ACC112 (cell line): ENCODE data around the gene CAPN5.
A peak's percentile ranks its signal among the peaks of the same experiment; 100 is the strongest.
"Not testable (repeated sequence)": the region's sequence is repeated elsewhere in the genome, so short reads cannot be mapped to it uniquely, and the experiment has no call there.

Experiments
- H2AFZ ChIP-seq: fragments of 200-600 bp; sonication (generic); one replicate; pipeline ENCODE4 v1.6.0; 2017; ENCODE audit warnings: antibody characterized with exemption, low read length; ENCODE audit not compliant: unreplicated experiment
- H3K27ac ChIP-seq: fragments of 200-600 bp; sonication (generic); 2 replicates; pipeline ENCODE4 v1.5.1; 2014; ENCODE audit warnings: low read depth, mild to moderate bottlenecking, antibody characterized with exemption, low read length, moderate library complexity
- H3K27me3 ChIP-seq: fragments of 200-600 bp; sonication (generic); 2 replicates; pipeline ENCODE4 v1.6.1; 2014; ENCODE audit warnings: mild to moderate bottlenecking, antibody characterized with exemption, low read length, moderate library complexity, mixed read lengths; ENCODE audit not compliant: insufficient read depth
- H3K36me3 ChIP-seq: fragments of 200-600 bp; sonication (generic); 2 replicates; pipeline ENCODE4 v1.6.1; 2016; ENCODE audit warnings: mild to moderate bottlenecking, antibody characterized with exemption, low read length, moderate library complexity, mixed read lengths; ENCODE audit not compliant: insufficient read depth
- H3K4me1 ChIP-seq: fragments of 200-600 bp; sonication (generic); one replicate; pipeline ENCODE4 v1.6.1; 2016; ENCODE audit warnings: low read length, mixed read lengths; ENCODE audit not compliant: insufficient read depth, unreplicated experiment, control insufficient read depth
- H3K4me3 ChIP-seq: fragments of 200-600 bp; sonication (generic); 2 replicates; pipeline ENCODE4 v1.5.1; 2014; ENCODE audit warnings: mild to moderate bottlenecking, low read depth, low read length
- H3K79me2 ChIP-seq: fragments of 200-600 bp; sonication (generic); one replicate; pipeline ENCODE4 v1.6.0; 2016; ENCODE audit warnings: low read length; ENCODE audit not compliant: control insufficient read depth, unreplicated experiment, insufficient read depth

CAPN5 gene

GRCh38 chr11:77042111-77042726, 24.6 kb upstream of the CAPN5 start:
- Histone ChIP-seq H3K79me2 (no peaks in the 10 kb centered on the region), H3K27ac (no peak overlapping the region), H3K4me3 (no peak overlapping the region), H3K27me3 (peaks cover 6% of the 10 kb centered on the region; the same call in 1 of the 2 replicates), H3K36me3 (no peaks in the 10 kb centered on the region), H2AFZ (no peak overlapping the region), H3K4me1 (no peaks in the 10 kb centered on the region)

- H3K79me2 ChIP-seq, result no peaks in the 10 kb centered on the region
- H3K27me3 ChIP-seq, result no peaks in the 10 kb centered on the region; the same call in 1 of the 2 replicates
- H3K4me1 ChIP-seq, result no peaks in the 10 kb centered on the region
- H3K27ac ChIP-seq, result no peak overlapping the region
- no peaks in the 10 kb centered on the region for H3K36me3 ChIP-seq
- no peak overlapping the region for H3K4me3 ChIP-seq
- no peak overlapping the region for H2AFZ ChIP-seq
Measured at GRCh38 chr11:77044356-77044755, 22.4 kb upstream of the CAPN5 start.

GRCh38 chr11:77044886-77045285, 21.9 kb upstream of the CAPN5 start:
- no peaks in the 10 kb centered on the region for H3K36me3 ChIP-seq
- no peak overlapping the region for H2AFZ ChIP-seq
- no peak overlapping the region for H3K27ac ChIP-seq
- no peaks in the 10 kb centered on the region for H3K4me1 ChIP-seq
- H3K4me3 ChIP-seq, result no peak overlapping the region
- H3K79me2 ChIP-seq, result no peaks in the 10 kb centered on the region
- no peaks in the 10 kb centered on the region; the same call in 1 of the 2 replicates for H3K27me3 ChIP-seq

GRCh38 chr11:77046060-77046501, 20.7 kb upstream of the CAPN5 start:
- no peaks in the 10 kb centered on the region for H3K4me1 ChIP-seq
- H3K36me3 ChIP-seq, result no peaks in the 10 kb centered on the region
- peak overlapping the region; percentile 63 for H3K4me3 ChIP-seq
- H2AFZ ChIP-seq, result peak overlapping the region; percentile 72
- H3K27ac ChIP-seq, result no peak overlapping the region
- H3K79me2 ChIP-seq, result no peaks in the 10 kb centered on the region
- no peaks in the 10 kb centered on the region for H3K27me3 ChIP-seq

GRCh38 chr11:77047007-77047927, 19.5 kb upstream of the CAPN5 start:
- Histone ChIP-seq H3K27me3 (no peaks in the 10 kb centered on the region), H3K27ac (no peak overlapping the region), H3K4me3 (peak overlapping the region; percentile 81), H3K36me3 (no peaks in the 10 kb centered on the region), H3K79me2 (no peaks in the 10 kb centered on the region), H2AFZ (peak overlapping the region; percentile 69), H3K4me1 (no peaks in the 10 kb centered on the region)

- not testable (repeated sequence) for H2AFZ ChIP-seq, H3K4me1 ChIP-seq, H3K36me3 ChIP-seq, H3K27me3 ChIP-seq, H3K4me3 ChIP-seq, H3K27ac ChIP-seq, H3K79me2 ChIP-seq
Measured at GRCh38 chr11:77047928-77048446, 18.8 kb upstream of the CAPN5 start.

GRCh38 chr11:77049026-77049425, 17.7 kb upstream of the CAPN5 start:
- Histone ChIP-seq H3K27me3 (no peaks in the 10 kb centered on the region), H3K79me2 (no peaks in the 10 kb centered on the region), H3K27ac (no peak overlapping the region), H3K36me3 (no peaks in the 10 kb centered on the region), H3K4me1 (no peaks in the 10 kb centered on the region), H2AFZ (no peak overlapping the region), H3K4me3 (no peak overlapping the region)

- Histone ChIP-seq H3K27me3 (no peaks in the 10 kb centered on the region), H3K79me2 (no peaks in the 10 kb centered on the region), H3K36me3 (no peaks in the 10 kb centered on the region), H3K4me1 (no peaks in the 10 kb centered on the region), H3K27ac (no peak overlapping the region), H2AFZ (no peak overlapping the region), H3K4me3 (no peak overlapping the region)
Measured at GRCh38 chr11:77051511-77051910, 15.3 kb upstream of the CAPN5 start.

GRCh38 chr11:77052518-77052917, 14.3 kb upstream of the CAPN5 start:
- no peak overlapping the region for H2AFZ ChIP-seq
- H3K4me1 ChIP-seq, result no peaks in the 10 kb centered on the region
- H3K36me3 ChIP-seq, result no peaks in the 10 kb centered on the region
- no peak overlapping the region for H3K4me3 ChIP-seq
- H3K79me2 ChIP-seq, result no peaks in the 10 kb centered on the region
- H3K27me3 ChIP-seq, result no peaks in the 10 kb centered on the region
- no peak overlapping the region for H3K27ac ChIP-seq

GRCh38 chr11:77053217-77054015, 13.4 kb upstream of the CAPN5 start:
- H2AFZ ChIP-seq, result no peak overlapping the region
- H3K27me3 ChIP-seq, result no peaks in the 10 kb centered on the region
- no peak overlapping the region for H3K4me3 ChIP-seq
- H3K79me2 ChIP-seq, result no peaks in the 10 kb centered on the region
- no peak overlapping the region for H3K27ac ChIP-seq
- no peaks in the 10 kb centered on the region for H3K4me1 ChIP-seq
- H3K36me3 ChIP-seq, result no peaks in the 10 kb centered on the region
